ENCODE measurements around the gene EXPH5. TPM values are rescaled to one million over a fixed set of nuclear protein-coding genes. Genes with fewer than 3 reads are reported as not detected.

Gene EXPH5
- total RNA-seq, 1 experiment from 2014 or later = 17.0 TPM

- no TSS peak for BruUV-seq (replicated peaks)
- intact Hi-C loops (cut with micrococcal nuclease; ENCODE audit: unreplicated experiment) = loop anchor here (5.0 kb wide), 2 partner anchors 94 to 149 kb away; partner anchors contain the start of gene EXPH5
- DNase-seq = peak; percentile 50
- no peaks in the 10 kb centered on the region for H3K27me3 Mint-ChIP-seq (ENCODE audit: unreplicated experiment)
- no peak for TF ChIP-seq CTCF (IDR thresholded peaks at IDR 0.05; ENCODE audit: unreplicated experiment)
- no peaks in the 10 kb centered on the region for H3K9me3 Mint-ChIP-seq (ENCODE audit: low read depth, unreplicated experiment)
- H3K4me3 Mint-ChIP-seq (ENCODE audit: low read depth, unreplicated experiment) = peak within 1 kb of the TSS; percentile 62
- peaks cover 15% of the 10 kb centered on the region for H3K36me3 Mint-ChIP-seq (ENCODE audit: insufficient read depth, unreplicated experiment)
- CTCF ChIA-PET = interaction anchor here (0.6 kb wide), 1 partner anchor 1173 kb away, joined by 4 read pairs; no protein-coding TSS in a partner anchor
- H3K4me1 Mint-ChIP-seq (ENCODE audit: low read depth, unreplicated experiment) = peaks cover 10% of the 10 kb centered on the region
- H3K27ac Mint-ChIP-seq (ENCODE audit: unreplicated experiment) = peak within 1 kb of the TSS; percentile 83
These were observed 95.3 kb downstream of the EXPH5 start, which contains the start of gene POGLUT3 for GRCh38 chr11:108498046-108498815. TSS of gene POGLUT3 (minus strand) at chr11:108498384. CDS start at chr11:108498366, 18 bp downstream.

GRCh38 chr11:108497317-108498045, 96.1 kb downstream of the EXPH5 start:
- no peaks in the 10 kb centered on the region for H3K27me3 Mint-ChIP-seq (ENCODE audit: unreplicated experiment)
- TSS peak; percentile 40 for BruUV-seq (replicated peaks)
- H3K4me1 Mint-ChIP-seq (ENCODE audit: low read depth, unreplicated experiment) = peaks cover 10% of the 10 kb centered on the region
- peaks cover 15% of the 10 kb centered on the region for H3K36me3 Mint-ChIP-seq (ENCODE audit: insufficient read depth, unreplicated experiment)
- DNase-seq = peak; percentile 74
- TF ChIP-seq CTCF (IDR thresholded peaks at IDR 0.05; ENCODE audit: unreplicated experiment) = no peak
- intact Hi-C loops (cut with micrococcal nuclease; ENCODE audit: unreplicated experiment) = loop anchor here (1.0 to 5.0 kb wide), 3 partner anchors 30 to 150 kb away; partner anchors contain the start of genes C11orf65 and EXPH5
- CTCF ChIA-PET = interaction anchor here (0.6 kb wide), 1 partner anchor 1174 kb away, joined by 4 read pairs; no protein-coding TSS in a partner anchor
- H3K9me3 Mint-ChIP-seq (ENCODE audit: low read depth, unreplicated experiment) = no peaks in the 10 kb centered on the region
- H3K4me3 Mint-ChIP-seq (ENCODE audit: low read depth, unreplicated experiment) = peak overlapping the region; percentile 62
- peak overlapping the region; percentile 83 for H3K27ac Mint-ChIP-seq (ENCODE audit: unreplicated experiment)

- Mint-ChIP-seq H3K4me1 (ENCODE audit: low read depth, unreplicated experiment) (peaks cover 10% of the 10 kb centered on the region), H3K27ac (ENCODE audit: unreplicated experiment) (peak overlapping the region; percentile 83), H3K4me3 (ENCODE audit: low read depth, unreplicated experiment) (peak overlapping the region; percentile 62), H3K27me3 (ENCODE audit: unreplicated experiment) (no peaks in the 10 kb centered on the region), H3K36me3 (ENCODE audit: insufficient read depth, unreplicated experiment) (peaks cover 15% of the 10 kb centered on the region), H3K9me3 (ENCODE audit: low read depth, unreplicated experiment) (no peaks in the 10 kb centered on the region)
- no peak for DNase-seq
- no peak for TF ChIP-seq CTCF (IDR thresholded peaks at IDR 0.05; ENCODE audit: unreplicated experiment)
- CTCF ChIA-PET = no interaction called here
- intact Hi-C loops (cut with micrococcal nuclease; ENCODE audit: unreplicated experiment) = loop anchor here (1.0 to 5.0 kb wide), 3 partner anchors 29 to 151 kb away; partner anchors contain the start of genes C11orf65 and EXPH5
- BruUV-seq (replicated peaks) = no TSS peak
These were observed 96.8 kb downstream of the EXPH5 start for GRCh38 chr11:108496643-108497256.

GRCh38 chr11:108495326-108495725, 98.2 kb downstream of the EXPH5 start:
- H3K36me3 Mint-ChIP-seq (ENCODE audit: insufficient read depth, unreplicated experiment) = peaks cover 15% of the 10 kb centered on the region
- CTCF ChIA-PET = no interaction called here

More at GRCh38 chr11:108495326-108495725, 98.2 kb downstream of the EXPH5 start:
- H3K27me3 Mint-ChIP-seq (ENCODE audit: unreplicated experiment) = no peaks in the 10 kb centered on the region
- no peaks in the 10 kb centered on the region for H3K9me3 Mint-ChIP-seq (ENCODE audit: low read depth, unreplicated experiment)
- H3K4me3 Mint-ChIP-seq (ENCODE audit: low read depth, unreplicated experiment) = no peak overlapping the region
- no peak overlapping the region for H3K27ac Mint-ChIP-seq (ENCODE audit: unreplicated experiment)
- no peak for DNase-seq
- peaks cover 10% of the 10 kb centered on the region for H3K4me1 Mint-ChIP-seq (ENCODE audit: low read depth, unreplicated experiment)
- no peak for TF ChIP-seq CTCF (IDR thresholded peaks at IDR 0.05; ENCODE audit: unreplicated experiment)
- intact Hi-C loops (cut with micrococcal nuclease; ENCODE audit: unreplicated experiment) = loop anchor here (5.0 kb wide), 2 partner anchors 97 to 152 kb away; partner anchors contain the start of gene EXPH5
- no TSS peak for BruUV-seq (replicated peaks)
